DOHH2 (cell line): ENCODE results near the gene TCF20.

ENCODE experiments used
- H3F3A ChIP-seq: fragments of 200-600 bp; sonication (generic), shearing (Covaris generic); 2 replicates; pipeline ENCODE4 v1.6.0; 2016; ENCODE audit warnings: antibody characterized with exemption, mild to moderate bottlenecking; ENCODE audit not compliant: control insufficient read depth, insufficient read depth
- H3K27ac ChIP-seq: fragments of 200-600 bp; sonication (generic); 2 replicates; pipeline ENCODE4 v1.5.1; 2014; ENCODE audit warnings: low read depth, mild to moderate bottlenecking, low read length, moderate library complexity
- H3K27me3 ChIP-seq: fragments of 200-600 bp; sonication (generic); 2 replicates; pipeline ENCODE4 v1.6.1; 2014; ENCODE audit warnings: mild to moderate bottlenecking, low read length, mixed read lengths; ENCODE audit not compliant: control insufficient read depth
- H3K36me3 ChIP-seq: fragments of 200-600 bp; sonication (generic); 2 replicates; pipeline ENCODE4 v1.6.1; 2014; ENCODE audit warnings: mild to moderate bottlenecking, low read length, moderate library complexity, mixed read lengths; ENCODE audit not compliant: control insufficient read depth
- H3K4me1 ChIP-seq: fragments of 200-600 bp; sonication (generic); 2 replicates; pipeline ENCODE4 v1.6.1; 2014; ENCODE audit warnings: mild to moderate bottlenecking, low read length, mixed read lengths; ENCODE audit not compliant: control insufficient read depth
- H3K4me2 ChIP-seq: fragments of 200-600 bp; sonication (generic); 2 replicates; pipeline ENCODE4 v1.6.0; 2014; ENCODE audit warnings: mild to moderate bottlenecking, low read length, moderate library complexity
- H3K4me3 ChIP-seq: fragments of 200-600 bp; sonication (generic); 2 replicates; pipeline ENCODE4 v1.5.1; 2014; ENCODE audit warnings: mild to moderate bottlenecking, low read length, mixed read lengths
- H3K79me2 ChIP-seq: fragments of 200-600 bp; sonication (generic); 2 replicates; pipeline ENCODE4 v1.6.1; 2014; ENCODE audit warnings: mild to moderate bottlenecking, low read length, mixed read lengths; ENCODE audit not compliant: control insufficient read depth
- H3K9me2 ChIP-seq: fragments of 200-600 bp; sonication (generic); replicated peaks from 2 replicates; pipeline ENCODE4 v1.6.1; 2014; ENCODE audit warnings: mild to moderate bottlenecking, low read length, mixed read lengths; ENCODE audit not compliant: control insufficient read depth
- H3K9me3 ChIP-seq: fragments of 200-600 bp; sonication (generic); 2 replicates; pipeline ENCODE4 v1.6.1; 2014; ENCODE audit warnings: antibody characterized with exemption, low read length, mixed read lengths; ENCODE audit not compliant: control insufficient read depth, insufficient read depth
- H4K20me1 ChIP-seq: fragments of 200-600 bp; sonication (generic); 2 replicates; pipeline ENCODE4 v1.6.0; 2014; ENCODE audit warnings: low read depth, mild to moderate bottlenecking, antibody characterized with exemption, low read length, moderate library complexity; ENCODE audit not compliant: control insufficient read depth, insufficient read depth
- CTCF ChIP-seq: fragments of 200-600 bp; sonication (generic); IDR thresholded peaks from one replicate; pipeline ENCODE4 v1.5.1; 2014; ENCODE audit warnings: antibody characterized with exemption, mild to moderate bottlenecking, low read depth, low read length; ENCODE audit not compliant: poor library complexity, severe bottlenecking
- EZH2phosphoT487 ChIP-seq: fragments of 200-600 bp; sonication (generic); IDR thresholded peaks from 2 replicates; pipeline ENCODE4 v1.6.1; 2017; ENCODE audit warnings: borderline replicate concordance, mild to moderate bottlenecking, antibody characterized with exemption, low read length, moderate library complexity, mixed read lengths

The TCF20 gene

GRCh38 chr22:42236268-42236667 lies 34.2 kb downstream of the TCF20 start:
- no peaks in the 10 kb centered on the region for H3K4me1 ChIP-seq
- no peak overlapping the region for H3K4me3 ChIP-seq
- peaks cover 7% of the 10 kb centered on the region for H4K20me1 ChIP-seq
- no peaks in the 10 kb centered on the region for H3K9me3 ChIP-seq
- peaks cover 93% of the 10 kb centered on the region for H3K79me2 ChIP-seq
- peaks cover 10% of the 10 kb centered on the region for H3K36me3 ChIP-seq
- H3F3A ChIP-seq: no peaks in the 10 kb centered on the region
- TF ChIP-seq CTCF (no peak), EZH2phosphoT487 (no peak)
- no peaks in the 10 kb centered on the region for H3K27me3 ChIP-seq
- H3K27ac ChIP-seq: no peak overlapping the region
- no peaks in the 10 kb centered on the region for H3K9me2 ChIP-seq
- no peak overlapping the region for H3K4me2 ChIP-seq

- no peak overlapping the region for H3K4me3 ChIP-seq
- peaks cover 10% of the 10 kb centered on the region for H3K36me3 ChIP-seq
- H4K20me1 ChIP-seq: peaks cover 7% of the 10 kb centered on the region
- H3F3A ChIP-seq: no peaks in the 10 kb centered on the region
- H3K9me2 ChIP-seq: no peaks in the 10 kb centered on the region
- H3K4me1 ChIP-seq: peaks cover 8% of the 10 kb centered on the region
- peaks cover 93% of the 10 kb centered on the region for H3K79me2 ChIP-seq
- no peak overlapping the region for H3K4me2 ChIP-seq
- TF ChIP-seq CTCF (no peak), EZH2phosphoT487 (no peak)
- H3K27me3 ChIP-seq: no peaks in the 10 kb centered on the region
- H3K27ac ChIP-seq: no peak overlapping the region
- no peaks in the 10 kb centered on the region for H3K9me3 ChIP-seq
These were observed 36.6 kb downstream of the TCF20 start for GRCh38 chr22:42233879-42234278.

- H3K36me3 ChIP-seq: no peaks in the 10 kb centered on the region
- H3K79me2 ChIP-seq: peaks cover 93% of the 10 kb centered on the region
- no peak for TF ChIP-seq CTCF
- no peak for TF ChIP-seq EZH2phosphoT487
- H3K9me2 ChIP-seq: no peaks in the 10 kb centered on the region
- H3K9me3 ChIP-seq: no peaks in the 10 kb centered on the region
- no peak overlapping the region for H3K27ac ChIP-seq
- H3K27me3 ChIP-seq: no peaks in the 10 kb centered on the region
- no peaks in the 10 kb centered on the region for H3F3A ChIP-seq
- no peak overlapping the region for H3K4me3 ChIP-seq
- peaks cover 20% of the 10 kb centered on the region for H4K20me1 ChIP-seq
- H3K4me1 ChIP-seq: peaks cover 22% of the 10 kb centered on the region
- H3K4me2 ChIP-seq: no peak overlapping the region
These were observed 38.5 kb downstream of the TCF20 start for GRCh38 chr22:42231929-42232328.
